ENCODE data around the gene FBXL16. TPM values are rescaled to one million over a fixed set of nuclear protein-coding genes. Genes with fewer than 3 reads are reported as not detected.

Gene FBXL16
- total and polyA plus RNA-seq, 9 of the 15 experiments (the other 6 are each of a cell fraction or from before 2014, with no cell fraction given), result 0.21 to 8.2 (median 1.7) TPM

DNA sequence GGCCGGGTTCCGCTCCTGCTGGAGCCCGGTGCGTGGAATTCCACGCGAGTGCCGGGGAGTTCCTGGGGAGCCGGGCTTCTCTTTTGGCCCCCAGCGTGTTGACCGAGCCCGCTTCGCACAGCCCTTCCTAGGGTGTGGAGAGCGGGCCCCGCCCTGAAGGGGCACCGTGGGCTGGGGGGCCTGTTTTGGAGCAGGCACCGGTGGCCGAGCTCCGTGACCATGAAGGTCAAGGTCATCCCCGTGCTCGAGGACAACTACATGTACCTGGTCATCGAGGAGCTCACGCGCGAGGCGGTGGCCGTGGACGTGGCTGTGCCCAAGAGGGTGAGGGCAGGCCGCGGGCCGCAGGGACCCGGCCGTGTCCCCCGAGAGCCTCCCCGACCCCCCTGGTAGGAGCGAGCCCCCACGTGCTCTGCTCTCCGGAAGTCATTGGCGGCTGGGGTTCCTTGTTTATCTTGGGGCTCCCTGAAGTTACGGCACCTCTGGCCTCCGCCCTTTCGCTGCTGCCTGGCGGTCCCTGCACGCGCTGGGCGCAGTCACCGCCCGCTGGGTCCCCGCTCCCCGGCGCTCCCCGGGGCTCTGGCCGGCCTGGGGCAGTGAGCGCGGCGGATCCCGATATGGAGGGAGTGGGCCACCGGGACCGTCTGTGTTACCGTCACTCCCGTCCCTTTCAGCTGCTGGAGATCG is 21.8 kb upstream of the FBXL16 start (continued):
- peak; percentile 65 to 69 for TF ChIP-seq FOXK2 (conservative IDR thresholded peaks at IDR 0.05 in 1 of 2, IDR thresholded peaks at IDR 0.05 in 1 of 2; ENCODE audit: low read depth in 2 of 2)
- TF ChIP-seq ELF4 (CRISPR knock-in tag; IDR thresholded peaks at IDR 0.05), result no peak
- TF ChIP-seq TEAD1 (CRISPR knock-in tag; IDR thresholded peaks at IDR 0.05), result 0 out of 4 replicates have a peak, but pooled peaks of 1 of the 2 experiments have one; percentile 27
- no peak for TF ChIP-seq SRSF1 (IDR thresholded peaks at IDR 0.05; ENCODE audit: low read depth, low read length)
- TF ChIP-seq NFIC (IDR thresholded peaks at IDR 0.05), result peak; percentile 42; the same call in 1 of the 2 replicates
- 0 out of 2 replicates have a peak, but pooled peaks have one; percentile 10 for TF ChIP-seq SP1 (CRISPR knock-in tag; IDR thresholded peaks at IDR 0.05)
- TF ChIP-seq SNRNP70 (optimal IDR thresholded peaks at IDR 0.05; ENCODE audit: low read depth, low read length), result no peak
- TF ChIP-seq KHSRP (IDR thresholded peaks at IDR 0.05), result no peak
- TF ChIP-seq ZNF766 (CRISPR knock-in tag; conservative IDR thresholded peaks at IDR 0.05), result no peak
- TF ChIP-seq TBL1XR1 (IDR thresholded peaks at IDR 0.05; ENCODE audit: low read length in 2 of 2), result no peak
- no peak for TF ChIP-seq HBP1 (CRISPR knock-in tag; IDR thresholded peaks at IDR 0.05)
- TF ChIP-seq SMAD2 (IDR thresholded peaks at IDR 0.05; ENCODE audit: low read depth, low read length), result no peak
- TF ChIP-seq TAF7 (tag; IDR thresholded peaks at IDR 0.05), result no peak
- TF ChIP-seq RBM22 (IDR thresholded peaks at IDR 0.05; ENCODE audit: low read depth, low read length, poor library complexity, severe bottlenecking), result peak; percentile 78
- no peak for TF ChIP-seq ATF3 (IDR thresholded peaks at IDR 0.05)
- no peak for TF ChIP-seq ATF3 (CRISPR knock-in tag; conservative IDR thresholded peaks at IDR 0.05)
- TF ChIP-seq E2F4 (CRISPR knock-in tag; IDR thresholded peaks at IDR 0.05; ENCODE audit: low read depth), result no peak
- peak; percentile 63; the same call in 1 of the 2 replicates for TF ChIP-seq ETV5 (CRISPR knock-in tag; IDR thresholded peaks at IDR 0.05; ENCODE audit: low read depth)
- TF ChIP-seq ARID2 (IDR thresholded peaks at IDR 0.05), result no peak
- TF ChIP-seq TAF15 (IDR thresholded peaks at IDR 0.05; ENCODE audit: low read depth, low read length), result no peak
- peak; percentile 50; the same call in 1 of the 2 replicates for TF ChIP-seq PHF8 (IDR thresholded peaks at IDR 0.05; ENCODE audit: borderline replicate concordance, low read length)
- TF ChIP-seq FOXO4 (CRISPR knock-in tag; IDR thresholded peaks at IDR 0.05), result no peak
- TF ChIP-seq ZBTB7A (IDR thresholded peaks at IDR 0.05; ENCODE audit: borderline replicate concordance, control insufficient read depth, low read depth, low read length), result no peak; the same call in 1 of the 2 replicates
- no peak for TF ChIP-seq ZNF79 (CRISPR knock-in tag; IDR thresholded peaks at IDR 0.05; ENCODE audit: low read depth)
- no peak for TF ChIP-seq ZNF232 (CRISPR knock-in tag; IDR thresholded peaks at IDR 0.05)

All from K562 (cell line).